GM12875 (cell line): ENCODE data around the gene PSENEN.

ENCODE experiments used
- H3K4me3 ChIP-seq: one replicate; pipeline ENCODE4 v1.5.1; 2011; ENCODE audit warnings: low read depth, low read length, control low read depth
- TF ChIP-seq, protein P1 (sequence below): IDR thresholded peaks from 2 replicates; pipeline ENCODE4 v1.5.1; 2011; ENCODE audit warnings: low read depth, mild to moderate bottlenecking, control low read depth, inconsistent platforms, low read length, moderate library complexity, borderline replicate concordance; ENCODE audit not compliant: insufficient read depth

The PSENEN gene

DNA sequence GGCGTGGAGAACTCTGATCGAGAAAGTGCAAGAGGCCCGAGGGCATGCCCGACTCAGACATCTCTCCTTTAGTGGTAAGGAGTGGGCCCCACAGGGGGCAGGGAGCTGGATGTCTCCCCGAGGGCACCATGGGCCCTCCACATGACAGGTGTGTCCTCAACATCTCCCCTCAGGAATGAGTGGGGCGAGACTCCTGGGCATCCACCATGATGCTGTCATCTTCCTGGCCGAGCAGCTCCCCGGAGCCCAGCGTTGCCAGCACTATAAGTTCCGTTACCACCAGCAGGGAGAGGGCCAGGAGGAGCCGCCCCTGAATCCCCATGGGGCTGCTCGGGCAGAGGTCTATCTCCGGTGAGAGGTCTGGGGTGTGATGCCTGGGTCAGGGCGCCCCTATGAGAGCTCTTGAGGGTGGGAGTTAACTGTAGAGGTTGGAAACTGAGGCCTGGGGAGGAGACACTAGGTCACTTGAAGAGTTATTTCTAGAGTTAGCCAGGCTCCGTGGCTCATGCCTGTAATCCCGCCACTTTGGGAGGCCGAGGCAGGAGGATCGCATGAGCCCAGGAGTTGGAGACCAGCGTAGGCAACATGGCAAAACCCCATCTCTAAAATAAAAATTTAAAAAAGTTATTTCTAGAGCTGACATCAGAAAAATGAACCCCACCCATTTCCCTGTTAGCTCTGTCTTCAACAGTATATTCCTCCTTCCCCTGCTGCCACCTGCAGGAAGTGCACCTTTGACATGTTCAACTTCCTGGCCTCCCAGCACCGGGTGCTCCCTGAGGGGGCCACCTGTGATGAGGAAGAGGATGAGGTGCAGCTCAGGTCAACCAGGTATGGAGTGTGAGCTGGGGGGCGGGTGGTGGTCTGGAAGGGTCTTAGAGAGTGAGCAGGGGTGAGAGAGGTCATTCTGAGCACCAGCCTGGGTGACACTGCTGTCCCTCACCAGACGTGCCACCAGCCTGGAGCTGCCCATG is 8.3 kb upstream of the PSENEN start:
- TF ChIP-seq, protein P1, sequence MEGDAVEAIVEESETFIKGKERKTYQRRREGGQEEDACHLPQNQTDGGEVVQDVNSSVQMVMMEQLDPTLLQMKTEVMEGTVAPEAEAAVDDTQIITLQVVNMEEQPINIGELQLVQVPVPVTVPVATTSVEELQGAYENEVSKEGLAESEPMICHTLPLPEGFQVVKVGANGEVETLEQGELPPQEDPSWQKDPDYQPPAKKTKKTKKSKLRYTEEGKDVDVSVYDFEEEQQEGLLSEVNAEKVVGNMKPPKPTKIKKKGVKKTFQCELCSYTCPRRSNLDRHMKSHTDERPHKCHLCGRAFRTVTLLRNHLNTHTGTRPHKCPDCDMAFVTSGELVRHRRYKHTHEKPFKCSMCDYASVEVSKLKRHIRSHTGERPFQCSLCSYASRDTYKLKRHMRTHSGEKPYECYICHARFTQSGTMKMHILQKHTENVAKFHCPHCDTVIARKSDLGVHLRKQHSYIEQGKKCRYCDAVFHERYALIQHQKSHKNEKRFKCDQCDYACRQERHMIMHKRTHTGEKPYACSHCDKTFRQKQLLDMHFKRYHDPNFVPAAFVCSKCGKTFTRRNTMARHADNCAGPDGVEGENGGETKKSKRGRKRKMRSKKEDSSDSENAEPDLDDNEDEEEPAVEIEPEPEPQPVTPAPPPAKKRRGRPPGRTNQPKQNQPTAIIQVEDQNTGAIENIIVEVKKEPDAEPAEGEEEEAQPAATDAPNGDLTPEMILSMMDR, result no peak; the same call in 1 of the 2 replicates
- H3K4me3 ChIP-seq, result no peak overlapping the region

GRCh38 chr19:35738021-35738886 is 7.2 kb upstream of the PSENEN start:
- TF ChIP-seq, protein P1, result no peak
- H3K4me3 ChIP-seq, result no peak overlapping the region

- no peak overlapping the region for H3K4me3 ChIP-seq
- TF ChIP-seq, protein P1, result no peak
Measured at GRCh38 chr19:35738887-35739229, 6.6 kb upstream of the PSENEN start.

DNA sequence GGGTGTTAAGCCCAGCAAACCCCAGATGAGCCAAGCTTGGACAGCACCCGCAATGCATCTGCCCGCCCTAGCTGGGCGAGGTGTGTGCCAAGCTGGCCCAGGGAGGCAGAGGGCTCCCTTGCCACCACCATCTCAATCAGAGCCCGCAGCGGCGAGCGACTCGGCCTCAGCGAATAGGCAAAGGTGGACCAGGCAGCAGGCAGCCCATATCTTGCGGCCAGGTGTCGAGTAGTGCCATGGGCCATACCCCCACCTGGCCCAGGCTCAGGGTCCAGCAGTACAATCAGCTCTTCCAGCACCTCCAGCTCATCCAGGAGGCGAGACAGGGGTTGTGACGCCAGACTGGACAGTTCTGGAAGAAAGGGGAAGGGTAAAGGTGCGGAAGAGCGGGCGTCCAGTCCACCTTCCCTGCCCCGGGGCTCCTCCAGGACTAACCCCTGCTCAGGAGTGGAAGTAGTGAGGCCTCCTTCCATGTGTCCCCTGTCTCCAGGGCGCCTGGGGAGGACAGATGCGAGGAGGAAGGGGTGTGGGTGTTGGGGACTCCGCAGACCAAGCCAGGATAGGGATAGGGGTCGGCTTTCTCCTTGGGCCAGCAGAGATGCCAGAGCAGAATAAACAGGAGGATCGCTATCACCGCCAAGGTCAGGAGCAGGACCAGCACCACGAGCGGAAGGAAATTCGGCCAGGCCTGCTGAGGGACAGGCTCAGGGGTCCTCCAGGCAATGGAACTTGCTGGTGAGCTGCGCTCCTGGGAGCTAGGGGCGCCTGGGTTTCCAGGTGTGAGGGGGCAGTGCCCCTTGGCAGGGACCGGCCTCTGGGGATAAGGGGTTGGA is 6.0 kb upstream of the PSENEN start:
- H3K4me3 ChIP-seq, result peak overlapping the region; percentile 72
- TF ChIP-seq, protein P1, result no peak

DNA sequence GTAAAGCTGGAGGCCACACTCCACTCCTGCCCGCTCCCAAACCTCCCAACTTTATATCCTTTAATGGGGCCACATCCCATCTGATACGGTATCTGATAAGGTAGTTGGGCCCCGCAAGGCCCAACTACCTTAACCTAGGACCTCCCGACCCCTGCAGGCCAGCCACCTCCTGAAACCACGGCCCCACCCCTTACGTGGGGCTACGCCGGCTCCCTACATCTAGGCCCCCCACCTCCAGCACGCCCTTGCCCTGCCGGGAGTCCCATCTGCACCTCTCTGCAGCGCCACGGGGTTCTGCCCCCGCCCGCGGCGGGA is 5.4 kb upstream of the PSENEN start:
- TF ChIP-seq, protein P1, result no peak
- H3K4me3 ChIP-seq, result peak overlapping the region; percentile 72

DNA sequence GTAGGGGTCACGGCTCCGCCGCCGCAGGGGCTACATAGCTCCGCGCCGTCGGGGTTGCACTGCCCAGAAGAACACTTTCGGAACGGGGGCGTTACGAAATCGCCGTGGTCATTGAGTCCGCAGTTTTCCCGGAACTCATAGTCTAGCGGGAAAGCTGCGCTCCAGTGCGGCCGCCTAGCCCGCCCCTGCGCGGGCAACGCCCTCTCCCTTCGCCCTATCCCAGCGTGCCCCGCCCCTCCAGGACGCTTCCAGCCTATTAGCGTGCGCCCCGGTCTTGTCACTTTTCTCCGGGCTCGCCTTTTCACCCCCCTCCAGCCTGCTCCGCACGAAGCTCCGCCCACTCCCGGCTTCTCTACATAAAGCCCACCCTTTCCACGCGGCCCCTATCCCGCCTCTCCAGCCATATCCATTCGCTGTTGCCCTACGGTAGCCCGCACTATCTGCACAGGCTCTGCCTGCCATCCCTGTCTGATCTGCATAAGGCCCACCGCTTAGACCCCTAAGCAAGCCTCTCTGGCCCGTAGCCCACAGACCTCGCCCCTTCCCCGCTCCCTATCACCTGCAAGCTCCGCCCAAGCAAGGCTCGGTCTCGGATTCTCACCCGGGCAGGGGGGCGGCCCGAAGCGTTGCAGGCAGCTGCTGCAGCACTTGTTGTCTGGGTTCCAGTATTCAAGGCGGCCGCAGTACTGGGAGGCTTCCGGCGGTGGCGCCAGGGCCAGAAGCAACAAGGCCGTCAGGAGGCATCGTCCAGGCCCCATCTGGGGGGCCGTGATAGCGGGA is 4.8 kb upstream of the PSENEN start:
- TF ChIP-seq, protein P1, result peak; percentile 35; the same call in 1 of the 2 replicates
- H3K4me3 ChIP-seq, result peak overlapping the region; percentile 72
